Natural killer cell (primary cell): ENCODE data around the gene TMEM255B. TPM values are rescaled to one million over a fixed set of nuclear protein-coding genes. Genes with fewer than 3 reads are reported as not detected.

Experiments
- ATAC-seq, 3 donors: fragments of 150-1000 bp in 2 of 3; fragments of 200-7000 bp in 1 of 3; cut with Tn5 transposase; 1 replicate in 1 of 3; 2 replicates in 2 of 3; pipeline ENCODE4 v1.10.0; 2021; ENCODE audit warnings: mild to moderate bottlenecking in 2 of 3, moderate library complexity in 2 of 3
- DNase-seq, 2 donors: peaks; one replicate each; pipeline versions ENCODE4 v3.0.0 to v3.0.0-alpha.2; 2013 to 2021; ENCODE audit warnings: mixed read lengths in 1 of 2
- H3K27ac ChIP-seq: one replicate; pipeline ENCODE4 v1.5.1; 2013; ENCODE audit warnings: mild to moderate bottlenecking, low read length
- H3K27me3 ChIP-seq: one replicate; pipeline ENCODE4 v1.6.1; 2013; ENCODE audit warnings: low read length; ENCODE audit not compliant: control insufficient read depth, insufficient read depth
- H3K36me3 ChIP-seq: one replicate; pipeline ENCODE4 v1.6.1; 2013; ENCODE audit warnings: low read length; ENCODE audit not compliant: control insufficient read depth, insufficient read depth
- H3K4me1 ChIP-seq: one replicate; pipeline ENCODE4 v1.6.1; 2013; ENCODE audit warnings: low read length; ENCODE audit not compliant: control insufficient read depth, insufficient read depth
- H3K4me3 ChIP-seq: one replicate; pipeline ENCODE4 v1.5.1; 2013; ENCODE audit warnings: low read length
- H3K9me3 ChIP-seq: one replicate; pipeline ENCODE4 v1.6.1; 2013; ENCODE audit warnings: low read length; ENCODE audit not compliant: control insufficient read depth, insufficient read depth
- H3K27ac Mint-ChIP-seq, 2 donors: one replicate each; pipeline ENCODE4 v1.8.0; 2022; ENCODE audit warnings: mild to moderate bottlenecking in 2 of 2, mixed read lengths in 2 of 2, moderate library complexity in 1 of 2
- H3K27me3 Mint-ChIP-seq, 2 donors: one replicate each; pipeline ENCODE4 v1.8.0; 2022; ENCODE audit warnings: low read depth in 2 of 2, mixed read lengths in 2 of 2
- H3K36me3 Mint-ChIP-seq: one replicate; pipeline ENCODE4 v1.8.0; 2022; ENCODE audit warnings: mixed read lengths
- H3K4me1 Mint-ChIP-seq, 2 donors: one replicate each; pipeline ENCODE4 v1.8.0; 2022; ENCODE audit warnings: mixed read lengths in 2 of 2
- H3K4me3 Mint-ChIP-seq: one replicate; pipeline ENCODE4 v1.8.0; 2022; ENCODE audit warnings: mild to moderate bottlenecking, moderate library complexity, mixed read lengths
- H3K9me3 Mint-ChIP-seq, 2 donors: one replicate each; pipeline ENCODE4 v1.8.0; 2022; ENCODE audit warnings: mixed read lengths in 2 of 2
- whole genome bisulfite sequencing: methylation state at CpG from one replicate; pipeline ENCODE4 v1.1.7; 2013; ENCODE audit warnings: missing lambda C conversion rate; ENCODE audit not compliant: insufficient coverage; 5-methylcytosine and 5-hydroxymethylcytosine counted together
- intact Hi-C: fragments of 100-400 bp; cut with micrococcal nuclease; formaldehyde crosslinking; loops from one replicate; pipeline ENCODE4 v1.14.2; 2022
- total RNA-seq, 4 donors: library from RNA; stranded (reverse); fragments of 120-200 nt in 1 of 4; gene quantifications; one replicate each; pipeline versions ENCODE4 v1.2.3 to v1.2.4, GENCODE V29; 2013 to 2022
- TF ChIP-seq, protein P1 (sequence below): fragments of 200-600 bp; IDR thresholded peaks from one replicate; pipeline ENCODE4 v1.8.0; 2022; ENCODE audit warnings: antibody characterized with exemption

TMEM255B gene
- total RNA-seq, 3 donors from 2014 or later (not counting 1 experiment from before 2014, with no cell fraction given) = 0.38 to 3.0 (median 1.0) TPM

GRCh38 chr13:113855012-113855921 lies 96.2 kb downstream of the TMEM255B start:
- intact Hi-C loops = no loop called here

GRCh38 chr13:113855931-113856715 lies 97.1 kb downstream of the TMEM255B start:
- ATAC-seq (no peak), DNase-seq (peak in 1 of 2 donors; percentile 13)
- Histone ChIP-seq H3K36me3 (no peaks in the 10 kb centered on the region), H3K9me3 (no peaks in the 10 kb centered on the region), H3K4me1 (peaks cover 15% of the 10 kb centered on the region), H3K27ac (no peak overlapping the region), H3K4me3 (no peak overlapping the region), H3K27me3 (no peaks in the 10 kb centered on the region)
- WGBS = 88% methylated on average over 25 of the region's 25 CpGs
- TF ChIP-seq, protein P1, sequence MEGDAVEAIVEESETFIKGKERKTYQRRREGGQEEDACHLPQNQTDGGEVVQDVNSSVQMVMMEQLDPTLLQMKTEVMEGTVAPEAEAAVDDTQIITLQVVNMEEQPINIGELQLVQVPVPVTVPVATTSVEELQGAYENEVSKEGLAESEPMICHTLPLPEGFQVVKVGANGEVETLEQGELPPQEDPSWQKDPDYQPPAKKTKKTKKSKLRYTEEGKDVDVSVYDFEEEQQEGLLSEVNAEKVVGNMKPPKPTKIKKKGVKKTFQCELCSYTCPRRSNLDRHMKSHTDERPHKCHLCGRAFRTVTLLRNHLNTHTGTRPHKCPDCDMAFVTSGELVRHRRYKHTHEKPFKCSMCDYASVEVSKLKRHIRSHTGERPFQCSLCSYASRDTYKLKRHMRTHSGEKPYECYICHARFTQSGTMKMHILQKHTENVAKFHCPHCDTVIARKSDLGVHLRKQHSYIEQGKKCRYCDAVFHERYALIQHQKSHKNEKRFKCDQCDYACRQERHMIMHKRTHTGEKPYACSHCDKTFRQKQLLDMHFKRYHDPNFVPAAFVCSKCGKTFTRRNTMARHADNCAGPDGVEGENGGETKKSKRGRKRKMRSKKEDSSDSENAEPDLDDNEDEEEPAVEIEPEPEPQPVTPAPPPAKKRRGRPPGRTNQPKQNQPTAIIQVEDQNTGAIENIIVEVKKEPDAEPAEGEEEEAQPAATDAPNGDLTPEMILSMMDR = no peak
- H3K4me1 Mint-ChIP-seq = peaks cover 7 to 18% of the 10 kb centered on the region in 2 donors
- no peaks in the 10 kb centered on the region for H3K36me3 Mint-ChIP-seq
- no peak overlapping the region for H3K4me3 Mint-ChIP-seq
- no peak overlapping the region for H3K27ac Mint-ChIP-seq
- no peaks in the 10 kb centered on the region for H3K9me3 Mint-ChIP-seq
- intact Hi-C loops = no loop called here
- H3K27me3 Mint-ChIP-seq = peaks cover 6 to 10% of the 10 kb centered on the region in 2 donors

More at GRCh38 chr13:113855012-113855921, 96.2 kb downstream of the TMEM255B start:
- Mint-ChIP-seq H3K36me3 (no peaks in the 10 kb centered on the region), H3K27ac (no peak overlapping the region), H3K4me1 (peaks cover 7 to 18% of the 10 kb centered on the region in 2 donors), H3K27me3 (peaks cover 6 to 7% of the 10 kb centered on the region in 2 donors), H3K9me3 (no peaks in the 10 kb centered on the region), H3K4me3 (no peak overlapping the region)
- Histone ChIP-seq H3K4me3 (no peak overlapping the region), H3K27me3 (no peaks in the 10 kb centered on the region), H3K27ac (no peak overlapping the region), H3K4me1 (peaks cover 15% of the 10 kb centered on the region), H3K36me3 (no peaks in the 10 kb centered on the region), H3K9me3 (no peaks in the 10 kb centered on the region)
- peak in 1 of 2 donors; percentile 13 for DNase-seq
- WGBS = 64% methylated on average over 33 of the region's 33 CpGs
- no peak for ATAC-seq
- TF ChIP-seq, protein P1 = no peak

DNA sequence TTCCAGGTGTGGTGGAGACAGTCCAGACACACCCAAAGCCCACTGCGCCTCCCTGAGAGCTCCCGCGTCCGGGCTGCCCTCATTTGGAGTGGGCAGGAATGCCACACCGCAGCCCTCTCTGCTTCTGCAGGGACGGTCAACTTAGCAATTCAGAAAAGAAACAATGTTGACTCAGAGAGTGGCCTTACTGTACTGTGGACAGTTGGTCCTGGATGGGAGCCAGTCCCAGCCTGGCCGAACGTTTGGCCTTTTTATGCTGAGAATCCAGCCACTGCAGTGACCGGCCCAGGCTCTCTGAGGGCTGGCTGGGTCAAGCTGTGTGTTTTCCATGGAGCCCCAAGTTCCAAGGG lies 97.7 kb downstream of the TMEM255B start:
- H3K27ac ChIP-seq = no peak overlapping the region
- no peak overlapping the region for H3K4me3 Mint-ChIP-seq
- DNase-seq (peak in 1 of 2 donors; percentile 7), ATAC-seq (no peak)
- H3K27me3 ChIP-seq = no peaks in the 10 kb centered on the region
- no peak overlapping the region for H3K4me3 ChIP-seq
- H3K4me1 Mint-ChIP-seq = peaks cover 7 to 18% of the 10 kb centered on the region in 2 donors
- no peaks in the 10 kb centered on the region for H3K9me3 ChIP-seq
- WGBS = 86% methylated on average over 9 of the region's 9 CpGs
- peaks cover 6 to 13% of the 10 kb centered on the region in 2 donors for H3K27me3 Mint-ChIP-seq
- peaks cover 15% of the 10 kb centered on the region for H3K4me1 ChIP-seq
- no peaks in the 10 kb centered on the region for H3K36me3 Mint-ChIP-seq
- H3K36me3 ChIP-seq = no peaks in the 10 kb centered on the region
- intact Hi-C loops = no loop called here
- no peak overlapping the region for H3K27ac Mint-ChIP-seq
- TF ChIP-seq, protein P1 = no peak
- H3K9me3 Mint-ChIP-seq = no peaks in the 10 kb centered on the region
